G401 (cell line): ENCODE results near the gene EPHA6. TPM values are rescaled to one million over a fixed set of nuclear protein-coding genes. Genes with fewer than 3 reads are reported as not detected.
"Not testable (repeated sequence)": the region's sequence is repeated elsewhere in the genome, so short reads cannot be mapped to it uniquely, and the experiment has no call there.

Source experiments
- DNase-seq: peaks from one replicate; pipeline ENCODE4 v3.0.0-alpha.2; 2015; ENCODE audit warnings: low spot score
- in situ Hi-C: cut with HindIII; loops from 2 replicates; pipeline ENCODE4 v1.10.0; 2016; ENCODE audit warnings: low sequenced_read_pairs, mixed read lengths
- total RNA-seq: library from RNA; depleted of rRNA; stranded (reverse); fragments of >200 nt; shearing (Covaris generic); gene quantifications from 2 replicates; pipeline ENCODE4 v1.2.3, GENCODE V29; 2014

Gene EPHA6
- total RNA-seq, 1 experiment from 2014 or later: not detected

DNA sequence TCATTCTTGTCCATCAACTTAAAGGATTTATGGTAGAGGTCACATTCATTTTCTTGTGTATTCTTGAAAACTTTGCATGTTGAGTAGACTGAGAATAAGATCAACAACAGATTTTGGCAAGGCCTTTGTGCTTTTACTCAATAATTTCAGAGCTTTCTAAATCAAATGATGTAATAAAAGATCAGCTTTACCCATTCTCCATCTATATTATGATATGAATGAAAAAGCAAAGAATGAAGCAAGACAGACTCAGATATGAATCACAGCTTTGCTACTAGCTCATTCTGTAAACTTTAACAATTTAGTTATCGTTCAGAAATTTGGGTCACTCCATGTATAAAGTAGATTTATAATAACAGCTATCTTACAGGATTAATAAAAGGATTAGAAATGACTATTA, 674.3 kb downstream of the EPHA6 start:
- in situ Hi-C loops: no loop called here
- DNase-seq: no peak

DNA sequence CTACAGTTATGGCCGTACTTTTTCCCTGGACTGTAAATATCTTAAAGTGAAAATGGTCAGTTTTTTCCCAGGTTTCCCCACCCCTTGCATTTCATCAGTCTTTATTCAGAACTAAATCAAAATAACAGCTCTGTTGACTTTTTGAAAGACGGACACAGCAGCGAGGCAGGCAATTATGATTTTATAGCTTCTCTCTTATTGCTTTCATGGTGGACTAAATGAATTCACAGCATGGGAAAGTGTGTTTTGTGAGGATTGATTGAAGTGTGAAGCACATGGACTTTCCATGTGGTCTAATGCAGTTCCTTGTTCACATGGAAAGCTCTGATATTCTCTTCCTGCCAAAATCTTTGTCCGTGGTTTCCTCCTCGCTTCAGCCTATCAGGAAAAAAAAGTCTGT, 681.5 kb downstream of the EPHA6 start:
- DNase-seq: no peak
- in situ Hi-C loops: no loop called here

DNA sequence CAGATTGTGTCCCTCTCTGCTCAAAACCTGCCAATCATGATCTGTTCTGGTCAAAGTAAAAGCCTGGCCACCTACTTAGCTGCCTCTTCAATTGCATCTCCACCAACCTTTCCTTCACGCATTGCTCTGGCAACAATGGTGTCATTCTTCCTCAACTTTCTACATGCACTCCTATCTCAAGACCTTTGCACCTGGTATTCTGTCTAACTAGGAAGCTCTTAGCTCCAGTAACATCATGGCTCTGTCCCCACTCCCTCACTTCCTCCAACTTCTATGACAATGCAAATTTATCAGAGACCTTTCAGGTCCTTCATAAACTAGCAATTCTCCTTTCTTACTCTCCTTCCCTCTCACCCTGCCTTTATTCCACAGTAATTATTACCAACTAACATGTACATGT, 682.7 kb downstream of the EPHA6 start:
- no peak for DNase-seq
- in situ Hi-C loops: no loop called here

DNA sequence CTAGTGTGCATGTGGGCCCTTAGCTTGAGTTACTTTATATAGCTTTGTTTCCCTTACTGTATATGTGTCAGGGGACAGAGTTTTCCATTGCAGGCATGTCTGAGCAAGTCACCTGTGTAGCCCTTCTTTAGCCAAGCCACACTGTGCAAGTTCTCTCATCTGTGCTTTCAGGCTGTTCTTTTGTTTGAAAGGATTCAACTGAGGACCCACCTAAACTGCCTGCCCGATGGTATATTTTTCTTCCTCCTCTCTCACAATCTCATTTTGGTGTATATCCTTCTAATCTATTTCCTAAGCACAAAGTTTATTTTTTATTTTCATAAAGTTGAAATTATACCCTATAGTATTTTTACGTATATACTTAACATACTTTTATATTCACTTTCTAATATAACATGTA, 690.1 kb downstream of the EPHA6 start:
- in situ Hi-C loops: no loop called here
- DNase-seq: no peak

DNA sequence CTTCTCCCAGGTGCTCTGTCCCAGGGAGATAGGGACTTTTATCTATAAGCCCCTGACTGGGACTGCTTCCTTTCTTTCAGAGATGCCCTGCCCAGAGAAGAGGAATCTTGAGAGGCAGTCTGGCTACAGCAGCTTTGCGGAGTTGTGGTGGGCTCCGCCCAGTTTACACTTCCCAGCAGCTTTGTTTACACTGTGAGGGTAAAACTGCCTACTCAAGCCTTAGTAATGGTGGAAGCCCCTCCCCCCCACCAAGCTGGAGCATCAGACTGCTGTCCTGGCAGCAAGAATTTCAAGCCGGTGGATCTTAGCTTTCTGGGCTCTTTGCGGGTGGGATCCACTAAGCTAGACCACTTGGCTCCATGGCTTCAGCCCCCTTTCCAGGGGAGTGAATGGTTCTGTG, 696.4 kb downstream of the EPHA6 start:
- in situ Hi-C loops: no loop called here
- no peak for DNase-seq

DNA sequence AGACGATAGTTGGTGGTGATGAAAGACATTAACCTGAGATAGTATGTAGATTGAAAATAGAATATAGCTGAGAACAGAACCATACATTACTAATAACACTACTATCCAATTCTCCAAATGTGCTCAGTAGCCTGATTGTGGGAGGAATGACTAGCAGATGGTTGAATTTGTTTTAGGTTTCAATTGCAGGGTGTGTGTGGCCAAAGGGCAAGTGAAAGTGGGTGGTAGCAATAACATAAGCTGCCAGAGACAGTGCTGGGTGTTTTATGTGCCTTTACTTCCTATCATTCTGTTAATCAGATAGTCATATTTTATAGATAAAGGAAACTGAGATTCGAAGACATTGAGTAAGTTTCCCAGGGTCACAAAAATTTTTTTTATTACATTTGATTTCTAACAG, 700.7 kb downstream of the EPHA6 start:
- DNase-seq: no peak
- in situ Hi-C loops: no loop called here

DNA sequence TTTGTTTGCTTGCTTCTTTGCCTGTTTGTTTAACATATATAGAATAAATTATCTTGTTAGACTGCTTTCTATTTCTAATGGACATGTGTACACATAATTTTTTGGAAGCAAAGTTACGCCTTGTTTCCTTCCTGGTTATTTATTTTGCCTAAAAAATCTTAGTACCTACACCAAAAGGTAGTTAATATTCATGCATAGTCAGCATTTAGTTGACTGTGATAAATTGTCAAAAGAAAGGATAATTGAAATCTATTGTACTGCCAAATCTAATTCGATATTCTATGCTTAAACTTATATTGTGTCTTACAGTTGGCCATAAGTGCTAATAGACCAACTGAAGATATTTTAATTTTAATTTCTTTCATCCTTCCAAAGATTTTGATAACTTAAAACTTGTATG, 716.3 kb downstream of the EPHA6 start:
- in situ Hi-C loops: no loop called here
- DNase-seq: no peak

DNA sequence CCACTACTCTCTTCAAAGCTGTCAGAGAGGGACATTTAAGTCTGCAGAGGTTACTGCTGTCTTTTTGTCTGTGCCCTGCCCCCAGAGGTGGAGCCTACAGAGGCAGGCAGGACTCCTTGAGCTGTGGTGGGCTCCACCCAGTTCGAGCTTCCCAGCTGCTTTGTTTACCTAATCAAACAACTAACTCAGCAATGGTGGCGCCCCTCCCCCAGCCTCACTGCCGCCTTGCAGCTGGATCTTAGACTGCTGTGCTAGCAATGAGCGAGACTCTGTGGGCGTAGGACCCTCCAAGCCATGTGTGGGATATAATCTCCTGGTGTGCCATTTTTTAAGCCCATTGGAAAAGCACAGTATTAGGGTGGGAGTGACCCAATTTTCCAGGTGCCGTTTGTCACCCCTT, 733.2 kb downstream of the EPHA6 start:
- DNase-seq, in situ Hi-C loops: not testable (repeated sequence)

DNA sequence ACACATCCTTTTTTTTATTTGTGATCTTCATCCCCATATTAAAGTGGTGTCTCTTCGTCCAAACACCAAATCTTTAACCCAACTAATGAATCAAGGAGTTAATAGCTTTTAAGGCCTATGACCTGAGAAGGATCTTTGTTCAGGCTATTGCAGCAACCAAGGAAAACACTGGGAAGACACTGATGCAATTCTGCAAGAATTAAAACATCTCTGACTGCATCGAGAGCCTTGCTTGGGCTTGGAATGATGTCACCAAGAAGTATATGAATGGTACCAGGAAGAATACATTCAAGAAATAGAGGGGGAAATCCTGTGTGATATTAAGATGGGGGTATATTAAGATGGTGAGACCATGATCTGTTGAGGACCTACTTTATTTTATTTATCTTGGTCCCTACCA, 736.0 kb downstream of the EPHA6 start:
- in situ Hi-C loops: no loop called here
- no peak for DNase-seq

DNA sequence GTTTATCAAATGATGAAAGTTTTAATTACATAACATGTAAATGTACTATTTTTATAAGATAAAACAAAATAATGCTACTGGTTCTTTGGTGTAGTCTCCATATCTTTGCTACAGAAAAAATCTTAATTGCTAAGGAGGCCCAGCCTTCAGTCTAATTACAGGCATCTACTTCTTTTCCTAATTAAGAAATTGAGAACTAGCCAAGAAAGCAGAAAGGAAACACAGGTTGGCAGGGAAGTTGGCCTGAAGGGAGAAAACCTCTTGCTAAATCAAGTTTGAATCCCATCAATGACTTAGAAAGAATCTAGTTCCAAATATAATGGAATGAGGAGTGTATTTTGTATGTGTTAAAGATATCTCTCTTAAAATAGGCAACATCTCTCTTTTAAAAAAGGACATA, 737.8 kb downstream of the EPHA6 start:
- DNase-seq: no peak
- in situ Hi-C loops: no loop called here

DNA sequence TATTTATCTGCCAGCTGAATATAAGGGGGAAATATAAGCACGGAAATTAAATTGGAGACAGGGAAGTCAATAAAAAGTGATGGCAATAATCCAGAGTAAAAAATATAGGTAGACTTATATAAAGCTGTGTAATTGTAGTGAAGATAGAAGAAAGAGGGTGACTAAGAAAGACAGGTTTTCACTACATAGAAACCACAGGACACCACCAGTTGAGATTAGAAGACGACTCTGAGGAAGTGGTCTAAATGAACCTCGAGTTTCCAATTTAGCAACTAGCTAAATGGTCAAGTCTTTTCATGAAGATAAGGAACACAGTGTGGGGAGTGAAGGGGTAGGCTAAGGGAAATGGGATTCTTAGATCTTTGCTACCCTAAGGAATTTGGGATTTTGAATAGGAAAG, 761.3 kb downstream of the EPHA6 start:
- in situ Hi-C loops: no loop called here
- DNase-seq: no peak

DNA sequence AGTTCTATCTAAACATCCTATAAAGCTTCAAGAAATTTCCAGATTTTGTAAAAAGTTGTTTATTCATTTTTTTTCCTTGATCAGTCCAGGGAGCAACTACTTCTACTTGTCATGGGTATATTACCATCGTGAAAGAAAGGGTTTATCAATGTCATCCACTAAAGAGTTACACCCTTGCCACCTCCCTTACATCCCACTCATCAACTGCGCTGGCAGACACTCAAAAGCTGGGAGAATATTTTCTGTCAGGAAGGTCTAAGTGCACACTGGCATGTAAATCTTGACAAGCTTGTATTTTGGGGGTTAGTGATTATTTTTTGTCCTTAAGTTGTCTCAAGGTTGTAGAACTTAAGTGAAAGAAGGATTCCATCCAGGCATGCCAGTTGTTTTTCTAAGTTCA, 761.8 kb downstream of the EPHA6 start:
- in situ Hi-C loops: no loop called here

DNA sequence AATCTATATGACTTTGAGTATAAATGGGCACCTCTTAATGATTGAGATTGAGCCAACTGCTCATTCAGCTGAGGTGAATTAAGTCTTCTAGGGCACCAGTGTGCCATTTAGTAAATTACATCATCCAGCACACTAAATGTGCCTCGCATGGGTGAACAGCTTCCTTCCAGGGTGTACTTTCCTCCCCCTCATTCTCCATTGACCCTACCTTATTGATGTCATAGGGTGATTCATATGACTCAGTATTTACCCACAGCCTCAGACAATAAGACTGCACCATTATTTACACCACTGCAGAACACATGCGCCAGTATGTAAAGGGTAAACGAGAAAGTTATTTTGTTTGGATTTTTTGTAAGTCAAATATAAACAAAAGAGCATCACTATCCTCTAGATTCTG, 765.0 kb downstream of the EPHA6 start:
- in situ Hi-C loops: no loop called here
- no peak for DNase-seq

More for the DNA sequence above, 761.8 kb downstream of the EPHA6 start:
- DNase-seq: no peak

DNA sequence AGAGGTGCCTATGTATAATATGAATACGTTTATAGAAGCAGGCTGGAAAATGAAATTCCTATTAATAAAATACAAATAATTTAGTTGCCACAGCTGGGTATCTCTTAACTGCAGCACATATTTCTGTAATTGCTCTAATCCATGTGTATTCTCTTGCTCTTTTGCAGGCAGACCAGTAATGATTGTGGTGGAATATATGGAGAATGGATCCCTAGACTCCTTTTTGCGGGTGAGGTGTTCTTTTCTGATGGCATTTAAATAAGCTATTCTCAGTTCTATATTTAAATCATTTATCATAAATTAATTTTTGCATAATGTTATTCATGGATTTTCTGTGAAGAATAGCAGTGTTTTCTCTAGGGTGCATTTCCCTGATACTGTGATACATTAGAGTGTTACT, 796.2 kb downstream of the EPHA6 start:
- in situ Hi-C loops: no loop called here
- no peak for DNase-seq

DNA sequence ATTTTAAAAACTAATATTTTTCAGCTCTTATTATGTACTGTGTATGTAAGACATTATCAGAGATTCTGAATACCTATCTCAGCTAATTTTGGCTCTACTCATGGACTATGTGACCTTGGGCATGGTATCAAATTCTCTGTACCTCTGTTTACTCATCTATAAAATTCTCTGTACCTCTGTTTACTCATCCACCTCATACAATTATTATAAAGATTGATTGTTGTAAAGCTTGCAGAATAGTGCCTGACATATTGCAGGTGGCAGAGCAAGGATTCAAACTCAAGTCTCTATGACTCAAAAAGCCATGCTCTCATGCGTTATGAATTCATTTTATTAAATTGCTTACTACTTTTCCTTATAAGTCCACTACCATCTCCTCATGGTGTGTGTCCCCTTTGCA, 798.2 kb downstream of the EPHA6 start:
- in situ Hi-C loops: no loop called here
- DNase-seq: no peak

DNA sequence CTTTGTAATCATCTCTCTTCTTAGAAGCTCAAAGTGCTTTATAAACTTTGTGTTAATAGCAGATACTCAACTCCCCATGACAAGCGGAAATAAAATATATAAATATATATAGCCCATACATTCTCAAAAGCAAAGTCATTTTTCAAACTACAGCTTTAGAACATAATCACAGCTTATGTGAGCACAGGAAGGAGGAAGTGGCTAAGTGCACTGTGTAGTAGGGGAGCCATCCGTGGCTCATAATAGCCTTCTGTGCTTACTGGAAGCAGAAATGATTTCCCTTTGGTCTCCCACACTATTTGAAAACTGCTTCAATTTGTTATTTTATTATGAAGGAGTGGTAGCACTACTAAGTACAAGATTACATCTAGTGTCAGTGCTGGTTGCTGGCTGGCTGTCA, 798.7 kb downstream of the EPHA6 start:
- DNase-seq: no peak
- in situ Hi-C loops: no loop called here

DNA sequence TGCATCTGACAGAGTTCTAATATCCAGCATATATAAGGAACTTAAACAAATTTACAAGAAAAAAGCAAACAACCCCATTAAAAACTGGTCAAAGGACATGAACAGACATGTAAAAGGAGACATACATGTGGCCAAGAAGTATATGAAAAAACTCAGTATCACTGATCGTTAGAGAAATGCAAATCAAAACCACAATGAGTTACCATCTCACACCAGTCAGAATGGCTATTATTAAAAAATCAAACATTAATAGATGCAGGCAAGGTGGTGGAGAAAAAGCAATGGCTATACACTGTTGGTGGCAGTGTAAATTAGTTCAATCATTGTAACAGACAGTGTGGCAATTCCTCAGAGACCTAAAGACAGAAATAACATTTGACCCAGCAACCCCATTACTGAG, 806.1 kb downstream of the EPHA6 start:
- in situ Hi-C loops, DNase-seq: not testable (repeated sequence)

DNA sequence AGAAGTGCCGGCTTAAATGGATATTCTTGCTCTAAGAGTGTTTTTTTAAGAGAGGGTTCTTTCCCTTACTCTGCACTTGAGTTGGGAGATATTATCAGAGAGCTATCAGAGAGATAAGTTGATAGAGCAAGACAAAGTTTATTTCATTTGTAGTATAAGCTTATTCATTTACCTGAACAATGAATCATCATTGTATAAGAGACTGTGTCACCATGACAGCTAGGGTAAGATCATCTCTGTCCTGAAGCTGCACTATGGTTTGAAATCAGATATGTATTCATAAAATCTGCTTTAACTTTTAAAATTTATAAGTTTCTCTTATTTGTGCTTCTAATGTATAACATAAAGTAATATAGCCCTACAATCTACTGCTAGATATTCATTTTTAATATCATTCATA, 822.1 kb downstream of the EPHA6 start:
- in situ Hi-C loops: no loop called here
- no peak for DNase-seq

DNA sequence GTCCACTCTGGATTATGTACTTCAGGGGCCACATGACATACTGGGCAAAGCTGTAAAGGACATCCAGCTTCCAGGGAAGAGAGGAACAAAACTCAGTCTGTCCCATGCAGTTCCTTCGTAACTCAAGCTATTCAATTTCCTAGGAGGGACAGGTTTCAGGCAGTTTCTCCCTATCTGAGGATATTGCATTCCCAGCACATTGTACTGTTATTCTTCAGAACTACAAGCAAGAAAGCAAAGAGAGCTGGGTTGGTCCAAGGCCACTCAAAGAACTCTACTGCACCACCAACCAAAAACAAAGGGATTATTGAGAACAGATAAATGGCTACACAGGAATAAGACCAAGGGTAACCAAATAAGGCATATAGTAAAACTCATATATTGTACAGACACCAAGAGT, 832.5 kb downstream of the EPHA6 start:
- no peak for DNase-seq
- in situ Hi-C loops: no loop called here

DNA sequence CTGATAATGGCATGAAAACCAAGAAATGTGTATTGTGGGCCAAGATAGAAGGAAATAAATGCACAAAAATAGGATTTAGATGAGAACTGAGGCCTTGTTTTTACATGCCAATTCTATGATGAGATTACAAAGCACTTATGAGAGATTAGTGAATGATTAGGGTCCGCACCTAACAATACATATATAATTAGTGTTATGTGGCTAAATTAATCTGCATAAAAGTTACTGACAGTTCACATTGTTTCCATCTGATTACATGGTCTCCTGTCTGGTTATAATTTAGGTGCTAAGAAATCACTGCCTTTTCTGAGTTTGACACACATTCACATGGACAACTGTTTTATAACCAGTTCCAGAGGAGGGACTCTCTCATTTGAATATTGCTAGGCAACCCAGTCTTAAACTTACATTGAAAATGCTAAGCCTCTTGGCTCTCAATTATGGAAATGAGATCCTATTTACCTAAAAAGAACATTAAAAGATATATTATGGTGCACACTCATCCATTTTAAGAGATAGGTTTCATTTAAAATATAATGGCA, 833.1 kb downstream of the EPHA6 start:
- in situ Hi-C loops: no loop called here
- DNase-seq: no peak

DNA sequence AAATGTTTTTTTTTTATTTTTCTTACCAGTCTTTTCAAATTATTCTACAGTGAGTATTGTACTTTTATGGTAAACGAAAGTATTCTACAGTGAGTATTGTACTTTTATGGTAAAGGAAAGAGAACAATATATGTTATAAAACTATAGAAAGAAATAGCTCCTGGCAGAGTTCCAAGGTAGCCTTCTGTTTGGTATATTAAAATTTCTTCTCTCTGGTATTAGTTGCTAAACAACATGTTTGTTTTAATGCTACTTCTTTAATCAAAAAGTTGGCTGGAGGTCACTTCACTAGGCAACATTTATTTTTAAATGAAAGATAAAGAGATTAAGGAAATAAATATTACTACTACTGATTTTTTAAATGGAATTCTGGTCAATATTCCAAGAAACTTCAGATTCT, 841.6 kb downstream of the EPHA6 start:
- in situ Hi-C loops: no loop called here
- no peak for DNase-seq

DNA sequence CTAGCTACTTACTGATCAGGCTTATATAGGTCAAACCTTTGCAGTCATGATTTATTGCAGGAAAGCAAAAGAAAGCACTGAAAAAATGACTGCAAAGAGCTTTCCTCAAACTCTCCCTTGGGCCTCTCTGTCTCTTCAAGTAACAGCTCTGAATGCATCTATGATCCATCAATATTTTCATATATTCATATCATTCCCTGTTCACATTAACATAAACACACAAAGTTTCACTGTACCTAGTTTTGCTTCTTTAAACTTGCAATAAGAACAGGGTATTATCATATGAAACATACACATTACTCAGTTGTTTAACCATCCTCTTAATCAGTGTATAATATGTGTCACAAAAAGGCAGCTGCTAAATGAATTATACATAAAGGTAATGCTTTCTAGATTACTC, 842.2 kb downstream of the EPHA6 start:
- in situ Hi-C loops: no loop called here
- no peak for DNase-seq
